ENCODE measurements around the gene CHST11. TPM values are rescaled to one million over a fixed set of nuclear protein-coding genes. Genes with fewer than 3 reads are reported as not detected.

The CHST11 gene
- total RNA-seq, 1 experiment from 2014 or later, result 6.7 TPM

DNA sequence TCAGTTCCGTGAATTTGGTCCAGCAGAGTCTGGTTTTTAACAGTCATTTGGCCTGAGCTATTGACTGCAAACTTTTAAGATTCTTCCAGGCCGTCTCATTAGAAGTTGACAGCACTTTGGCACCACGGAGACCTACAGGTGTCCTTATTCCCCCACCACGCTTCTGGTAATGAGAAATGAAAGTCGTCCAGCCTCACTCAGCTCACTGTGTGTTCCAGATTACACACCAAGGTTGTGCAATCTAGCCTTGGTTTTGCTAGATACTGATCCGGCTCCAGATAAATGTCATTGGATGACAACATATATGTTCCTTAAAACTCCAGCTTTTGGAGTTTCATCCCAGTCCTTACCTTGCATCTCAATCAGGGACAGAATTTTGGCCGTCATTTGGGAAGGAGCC lies 210.4 kb downstream of the CHST11 start:
- no peaks in the 10 kb centered on the region for H3K9me3 Mint-ChIP-seq
- no peaks in the 10 kb centered on the region for H3K23me2 ChIP-seq (ENCODE audit: insufficient read length, low read depth, low read length, poor library complexity, severe bottlenecking)
- no peak overlapping the region for H2BK15ac ChIP-seq (ENCODE audit: low read depth, low read length)
- H4K20me1 ChIP-seq (ENCODE audit: control insufficient read depth, insufficient read depth, insufficient read length), result no peaks in the 10 kb centered on the region
- DNase-seq, result no peak
- no peak overlapping the region for H4K91ac ChIP-seq (ENCODE audit: insufficient read length, low read depth, low read length)
- H4K5ac ChIP-seq (ENCODE audit: insufficient read length, low read depth, low read length), result no peak overlapping the region
- no peak overlapping the region for H3K56ac ChIP-seq (ENCODE audit: insufficient read length, low read depth, low read length)
- no peak overlapping the region for H2BK20ac ChIP-seq (ENCODE audit: low read depth, low read length, poor library complexity, severe bottlenecking)
- no peak overlapping the region for H3K23ac ChIP-seq (ENCODE audit: insufficient read length, low read depth, low read length)
- no peak overlapping the region for H3K9ac ChIP-seq (ENCODE audit: extremely low read depth, insufficient read length, low read length)
- no peak overlapping the region for H3K18ac ChIP-seq (ENCODE audit: insufficient read length, low read depth, low read length)
- no peak overlapping the region for H3K4ac ChIP-seq (ENCODE audit: low read depth, low read length)
- no peak overlapping the region for H2BK12ac ChIP-seq (ENCODE audit: insufficient read length, low read depth, low read length)
- no peak overlapping the region for H3K4me2 ChIP-seq (ENCODE audit: insufficient read depth, insufficient read length, low read length)
- H4K8ac ChIP-seq (replicated peaks; ENCODE audit: insufficient read length, low read depth, low read length), result no peak overlapping the region
- H3K27me3 ChIP-seq (ENCODE audit: insufficient read depth, low read length), result no peaks in the 10 kb centered on the region
- H3T11ph ChIP-seq (ENCODE audit: low read length), result no peak overlapping the region
- no peak overlapping the region for H3K27ac ChIP-seq (ENCODE audit: insufficient read length, low read depth, low read length)
- H3K79me1 ChIP-seq (ENCODE audit: insufficient read depth, low read depth, low read length, poor library complexity, severe bottlenecking), result no peaks in the 10 kb centered on the region
- H2BK5ac ChIP-seq (ENCODE audit: insufficient read length, low read length), result no peak overlapping the region
- no peaks in the 10 kb centered on the region for H3K79me2 ChIP-seq (ENCODE audit: insufficient read depth, low read length)
- H3K4me3 Mint-ChIP-seq, result no peak overlapping the region
- no peak overlapping the region for H3K14ac ChIP-seq (ENCODE audit: insufficient read depth, low read length)
- H3K27me3 Mint-ChIP-seq (ENCODE audit: low read depth), result no peaks in the 10 kb centered on the region
- no peak overlapping the region for H2AK5ac ChIP-seq (ENCODE audit: insufficient read length, low read length)
- WGBS (ENCODE audit: extremely low coverage, insufficient read length, low lambda C conversion rate), result no CpG with 5 or more reads among the region's 7 CpGs
- H2AFZ ChIP-seq (ENCODE audit: low read length), result no peak overlapping the region
- TF ChIP-seq, protein P1, sequence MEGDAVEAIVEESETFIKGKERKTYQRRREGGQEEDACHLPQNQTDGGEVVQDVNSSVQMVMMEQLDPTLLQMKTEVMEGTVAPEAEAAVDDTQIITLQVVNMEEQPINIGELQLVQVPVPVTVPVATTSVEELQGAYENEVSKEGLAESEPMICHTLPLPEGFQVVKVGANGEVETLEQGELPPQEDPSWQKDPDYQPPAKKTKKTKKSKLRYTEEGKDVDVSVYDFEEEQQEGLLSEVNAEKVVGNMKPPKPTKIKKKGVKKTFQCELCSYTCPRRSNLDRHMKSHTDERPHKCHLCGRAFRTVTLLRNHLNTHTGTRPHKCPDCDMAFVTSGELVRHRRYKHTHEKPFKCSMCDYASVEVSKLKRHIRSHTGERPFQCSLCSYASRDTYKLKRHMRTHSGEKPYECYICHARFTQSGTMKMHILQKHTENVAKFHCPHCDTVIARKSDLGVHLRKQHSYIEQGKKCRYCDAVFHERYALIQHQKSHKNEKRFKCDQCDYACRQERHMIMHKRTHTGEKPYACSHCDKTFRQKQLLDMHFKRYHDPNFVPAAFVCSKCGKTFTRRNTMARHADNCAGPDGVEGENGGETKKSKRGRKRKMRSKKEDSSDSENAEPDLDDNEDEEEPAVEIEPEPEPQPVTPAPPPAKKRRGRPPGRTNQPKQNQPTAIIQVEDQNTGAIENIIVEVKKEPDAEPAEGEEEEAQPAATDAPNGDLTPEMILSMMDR (conservative IDR thresholded peaks at IDR 0.05), result no peak
- no peak overlapping the region for H3K27ac Mint-ChIP-seq
- H2BK120ac ChIP-seq (ENCODE audit: low read depth, low read length, poor library complexity, severe bottlenecking), result no peak overlapping the region
- no peaks in the 10 kb centered on the region for H3K9me3 ChIP-seq (ENCODE audit: control insufficient read depth, low read depth, low read length)
- H3K4me1 Mint-ChIP-seq, result peaks cover 20 to 25% of the 10 kb centered on the region in 2 experiments
- 0 out of 2 replicates have a peak, but pooled peaks cover 2% of the 10 kb centered on the region for H3K4me1 ChIP-seq (ENCODE audit: insufficient read depth, low read length)
- no peaks in the 10 kb centered on the region for H3K36me3 Mint-ChIP-seq (ENCODE audit: insufficient read depth in 1 of 3, low read depth in 3 of 3)
